ENCODE data around the gene NMNAT2.

GRCh38 chr1:183243161-183244050 is 174.8 kb downstream of the NMNAT2 start:
- TF ChIP-seq POLR2A (IDR thresholded peaks at IDR 0.05), result no peak
- TF ChIP-seq, protein P1, sequence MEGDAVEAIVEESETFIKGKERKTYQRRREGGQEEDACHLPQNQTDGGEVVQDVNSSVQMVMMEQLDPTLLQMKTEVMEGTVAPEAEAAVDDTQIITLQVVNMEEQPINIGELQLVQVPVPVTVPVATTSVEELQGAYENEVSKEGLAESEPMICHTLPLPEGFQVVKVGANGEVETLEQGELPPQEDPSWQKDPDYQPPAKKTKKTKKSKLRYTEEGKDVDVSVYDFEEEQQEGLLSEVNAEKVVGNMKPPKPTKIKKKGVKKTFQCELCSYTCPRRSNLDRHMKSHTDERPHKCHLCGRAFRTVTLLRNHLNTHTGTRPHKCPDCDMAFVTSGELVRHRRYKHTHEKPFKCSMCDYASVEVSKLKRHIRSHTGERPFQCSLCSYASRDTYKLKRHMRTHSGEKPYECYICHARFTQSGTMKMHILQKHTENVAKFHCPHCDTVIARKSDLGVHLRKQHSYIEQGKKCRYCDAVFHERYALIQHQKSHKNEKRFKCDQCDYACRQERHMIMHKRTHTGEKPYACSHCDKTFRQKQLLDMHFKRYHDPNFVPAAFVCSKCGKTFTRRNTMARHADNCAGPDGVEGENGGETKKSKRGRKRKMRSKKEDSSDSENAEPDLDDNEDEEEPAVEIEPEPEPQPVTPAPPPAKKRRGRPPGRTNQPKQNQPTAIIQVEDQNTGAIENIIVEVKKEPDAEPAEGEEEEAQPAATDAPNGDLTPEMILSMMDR (IDR thresholded peaks at IDR 0.05), result no peak
